GM08714 (cell line): ENCODE data around the gene P2RX4.
A peak's percentile ranks its signal among the peaks of the same experiment; 100 is the strongest.
"Not testable (repeated sequence)": the region's sequence is repeated elsewhere in the genome, so short reads cannot be mapped to it uniquely, and the experiment has no call there.

Experiments
- H3K4me3 ChIP-seq: fragments of 200-500 bp; sonication (Bioruptor generic); 2 replicates; pipeline ENCODE4 v1.5.1; 2014; ENCODE audit warnings: mild to moderate bottlenecking, low read length, inconsistent platforms
- ZNF274 ChIP-seq: IDR thresholded peaks from 2 replicates; pipeline ENCODE4 v1.6.1; 2012; ENCODE audit warnings: mild to moderate bottlenecking, low read depth, low read length

P2RX4 gene

GRCh38 chr12:121209624-121210572 lies at the start of gene P2RX4:
Gene P2RX4, plus strand, starts transcription at chr12:121210129. Its CDS starts 36 bp downstream, at chr12:121210165.
- H3K4me3 ChIP-seq, result peak within 1 kb of the TSS; percentile 69
- TF ChIP-seq ZNF274, result no peak

- no peak for TF ChIP-seq ZNF274
- H3K4me3 ChIP-seq, result no peak overlapping the region
Measured at GRCh38 chr12:121162384-121162783, 47.5 kb upstream of the P2RX4 start.

- TF ChIP-seq ZNF274, result no peak
- no peak overlapping the region for H3K4me3 ChIP-seq
Measured at GRCh38 chr12:121162985-121163384, 46.9 kb upstream of the P2RX4 start.

GRCh38 chr12:121164839-121165238 lies 45.1 kb upstream of the P2RX4 start:
- H3K4me3 ChIP-seq, result not testable (repeated sequence)

- no peak overlapping the region for H3K4me3 ChIP-seq
- no peak for TF ChIP-seq ZNF274
Measured at GRCh38 chr12:121165316-121165715, 44.6 kb upstream of the P2RX4 start.

- no peak for TF ChIP-seq ZNF274
- no peak overlapping the region for H3K4me3 ChIP-seq
Measured at GRCh38 chr12:121166356-121166755, 43.6 kb upstream of the P2RX4 start.

GRCh38 chr12:121167232-121167820 lies 42.6 kb upstream of the P2RX4 start:
- TF ChIP-seq ZNF274, result no peak
- no peak overlapping the region for H3K4me3 ChIP-seq

GRCh38 chr12:121167951-121168350 lies 42.0 kb upstream of the P2RX4 start:
- no peak for TF ChIP-seq ZNF274
- H3K4me3 ChIP-seq, result no peak overlapping the region

GRCh38 chr12:121170151-121170550 lies 39.8 kb upstream of the P2RX4 start:
- TF ChIP-seq ZNF274, result no peak
- no peak overlapping the region for H3K4me3 ChIP-seq

- H3K4me3 ChIP-seq, result no peak overlapping the region
- no peak for TF ChIP-seq ZNF274
Measured at GRCh38 chr12:121170611-121171260, 39.2 kb upstream of the P2RX4 start.

- no peak overlapping the region for H3K4me3 ChIP-seq
- TF ChIP-seq ZNF274, result no peak
Measured at GRCh38 chr12:121172145-121172544, 37.8 kb upstream of the P2RX4 start.

GRCh38 chr12:121175383-121176119 lies 34.4 kb upstream of the P2RX4 start:
- no peak overlapping the region for H3K4me3 ChIP-seq
- no peak for TF ChIP-seq ZNF274

- no peak for TF ChIP-seq ZNF274
- H3K4me3 ChIP-seq, result no peak overlapping the region
Measured at GRCh38 chr12:121176826-121177529, 33.0 kb upstream of the P2RX4 start.

GRCh38 chr12:121181181-121181580 lies 28.7 kb upstream of the P2RX4 start:
- no peak overlapping the region for H3K4me3 ChIP-seq
- no peak for TF ChIP-seq ZNF274
